Measurements from ENCODE around the gene ST6GALNAC6.

DNA sequence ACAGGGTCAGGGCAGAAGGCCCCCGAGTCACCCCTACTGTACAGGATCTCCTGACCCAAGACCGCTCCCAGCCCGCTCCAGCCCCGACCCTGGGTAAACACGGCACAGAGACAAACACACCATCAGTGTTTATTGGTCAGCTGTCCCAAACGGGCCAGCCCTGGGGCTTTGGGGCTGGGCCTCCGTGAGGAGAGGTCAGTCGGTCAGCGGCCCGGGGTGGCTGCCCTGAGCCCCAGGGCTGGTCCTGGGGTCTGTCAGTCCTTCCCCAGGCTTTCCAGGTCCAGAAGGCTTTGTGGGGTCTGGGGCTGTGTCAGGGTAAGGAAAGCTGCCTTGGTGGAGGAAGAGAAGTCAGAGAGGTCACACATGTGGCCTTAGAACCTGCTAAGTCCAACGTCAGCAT lies 35.6 kb upstream of the ST6GALNAC6 start:
- no peak for TF ChIP-seq GATA2 (IDR thresholded peaks at IDR 0.05; ENCODE audit: low read depth, low read length)
- no peak for TF ChIP-seq GATA3 (IDR thresholded peaks at IDR 0.05; ENCODE audit: low read depth, low read length)
